ENCODE measurements around the gene EIF5A. TPM values are rescaled to one million over a fixed set of nuclear protein-coding genes. Genes with fewer than 3 reads are reported as not detected.

Gene EIF5A
- total RNA-seq, 4 donors from 2014 or later = 135 to 210 (median 144) TPM

DNA sequence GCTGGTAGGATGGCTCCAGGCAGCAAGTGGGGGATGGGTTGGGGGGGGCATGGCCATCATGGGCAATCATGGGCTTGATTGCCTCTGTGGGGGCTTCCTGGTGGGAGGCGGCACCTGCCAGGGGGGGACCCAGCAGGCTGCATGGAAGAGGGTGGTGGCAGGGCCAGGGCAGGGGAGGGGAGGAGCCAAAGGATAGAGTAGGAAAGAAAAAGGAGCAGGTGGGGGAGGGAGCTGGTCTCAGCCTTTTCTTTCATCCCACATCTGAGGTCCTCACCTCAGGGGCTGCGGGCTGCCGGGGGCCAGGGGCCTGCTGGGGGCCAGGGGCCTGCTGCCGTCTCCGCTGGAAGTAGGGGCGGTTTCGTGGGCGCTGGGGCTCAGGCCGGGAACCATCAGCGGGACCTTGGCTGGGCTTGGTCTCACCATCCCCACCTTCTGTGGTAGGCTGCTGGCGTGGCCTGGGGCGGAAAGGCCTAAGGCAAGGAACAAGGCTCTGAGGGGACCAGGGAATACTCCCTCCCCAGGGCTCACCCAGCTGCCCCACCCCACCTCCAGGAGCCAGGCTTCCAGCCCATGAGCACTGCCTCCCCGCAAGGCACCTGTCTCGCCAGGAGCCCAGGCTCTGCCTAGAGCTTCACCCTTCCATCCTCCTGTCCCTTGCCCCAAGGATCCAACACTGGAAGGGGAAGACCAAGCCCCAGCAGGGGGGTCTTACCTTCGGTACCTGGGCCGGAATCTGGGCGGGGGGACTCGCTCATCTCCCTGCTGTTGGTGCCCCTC is 18.0 kb upstream of the EIF5A start:
- H3K4me1 ChIP-seq = peaks cover 0 to 18% of the 10 kb centered on the region in 2 donors
- no peak for DNase-seq
- 93% methylated on average over 14 to 15 of the region's 18 CpGs for WGBS, 2 donors
- no peaks in the 10 kb centered on the region for H3K36me3 ChIP-seq
- intact Hi-C loops (cut with DNase I) = no loop called here
- no peak overlapping the region for H3K27ac ChIP-seq
- no peak for TF ChIP-seq POLR2A (IDR thresholded peaks at IDR 0.05)
- TF ChIP-seq CTCF (IDR thresholded peaks at IDR 0.05) = no peak
- no peak overlapping the region for H3K4me3 ChIP-seq (replicated peaks in 1 of 3)
- H3K27me3 ChIP-seq = no peaks in the 10 kb centered on the region
- no peaks in the 10 kb centered on the region for H3K9me3 ChIP-seq

DNA sequence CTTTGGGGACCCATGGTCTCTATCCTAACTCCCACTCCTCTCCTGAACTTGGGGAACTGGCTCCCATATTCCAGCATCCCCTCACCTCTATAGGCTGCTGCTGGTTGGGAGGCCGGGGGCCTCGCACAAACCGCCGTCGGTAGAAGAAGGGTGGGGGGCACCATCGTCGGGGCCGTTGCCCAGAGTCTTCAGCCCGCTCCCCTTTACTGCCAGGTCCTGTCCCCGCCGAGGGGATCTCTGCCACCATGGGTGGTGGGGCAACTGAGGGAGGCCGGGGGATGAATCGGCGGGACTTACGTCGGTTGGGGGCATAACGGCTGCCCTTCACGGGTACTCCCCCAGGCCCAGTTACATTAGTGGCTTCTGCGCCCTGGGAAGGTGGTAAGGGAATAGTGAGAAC is 17.3 kb upstream of the EIF5A start:
- WGBS, 2 donors = 95 to 96% methylated on average over 19 of the region's 19 CpGs

DNA sequence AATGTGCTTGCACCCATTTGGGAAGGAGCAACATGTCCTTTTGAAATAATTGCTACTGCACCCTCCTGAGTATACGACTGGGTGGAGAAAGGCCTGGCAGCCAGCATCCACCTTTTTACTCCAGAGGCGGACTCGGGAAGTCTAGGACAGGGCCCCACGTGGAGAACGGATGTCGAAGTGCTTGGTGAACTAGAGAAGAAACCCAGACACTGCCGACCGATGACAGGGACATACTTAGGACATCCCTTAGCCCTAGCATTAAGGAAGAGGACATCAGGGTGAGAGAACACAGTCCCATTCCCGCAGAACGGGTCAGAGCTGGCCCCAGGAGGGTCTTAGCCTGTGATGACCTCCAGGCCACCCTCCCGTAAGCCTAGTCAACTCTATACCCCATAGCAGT is 16.7 kb upstream of the EIF5A start:
- Histone ChIP-seq H3K36me3 (no peaks in the 10 kb centered on the region), H3K4me1 (peaks cover 4 to 25% of the 10 kb centered on the region in 2 donors), H3K9me3 (no peaks in the 10 kb centered on the region), H3K4me3 (replicated peaks in 1 of 3) (no peak overlapping the region), H3K27ac (no peak overlapping the region), H3K27me3 (no peaks in the 10 kb centered on the region)
- no peak for DNase-seq
- intact Hi-C loops (cut with DNase I) = no loop called here
- 81 to 86% methylated on average over 11 of the region's 11 CpGs for WGBS, 2 donors
- TF ChIP-seq POLR2A (IDR thresholded peaks at IDR 0.05) = no peak
- TF ChIP-seq CTCF (IDR thresholded peaks at IDR 0.05) = no peak

More for the DNA sequence above, 17.3 kb upstream of the EIF5A start:
- no peak overlapping the region for H3K4me3 ChIP-seq (replicated peaks in 1 of 3)
- H3K27me3 ChIP-seq = no peaks in the 10 kb centered on the region
- intact Hi-C loops (cut with DNase I) = no loop called here
- no peak overlapping the region for H3K27ac ChIP-seq
- no peaks in the 10 kb centered on the region for H3K9me3 ChIP-seq
- TF ChIP-seq CTCF (IDR thresholded peaks at IDR 0.05) (no peak), POLR2A (IDR thresholded peaks at IDR 0.05) (no peak)
- no peak for DNase-seq
- H3K36me3 ChIP-seq = no peaks in the 10 kb centered on the region
- peaks cover 4 to 25% of the 10 kb centered on the region in 2 donors for H3K4me1 ChIP-seq

DNA sequence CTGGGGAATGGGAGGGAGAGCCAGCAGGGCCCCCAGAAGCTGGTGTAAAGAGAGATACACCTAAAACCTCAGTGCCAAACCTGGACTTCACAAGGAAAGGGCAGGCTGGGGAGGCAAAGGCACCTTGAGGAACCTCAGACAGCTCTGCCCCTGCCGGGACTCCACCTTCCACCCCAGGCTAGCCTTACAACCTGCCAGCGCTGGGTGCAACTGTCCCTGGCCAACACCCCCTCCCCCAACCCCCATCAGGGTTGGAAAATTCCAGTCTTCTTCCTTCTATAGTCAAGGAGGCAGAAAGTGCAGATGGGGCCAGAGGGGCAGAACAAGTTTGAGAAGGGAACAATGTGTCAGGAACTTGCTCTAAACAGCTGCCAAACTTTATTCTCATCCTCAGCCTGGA is 15.2 kb upstream of the EIF5A start:
- peak; percentile 31 to 37 for DNase-seq
- no peaks in the 10 kb centered on the region for H3K27me3 ChIP-seq
- intact Hi-C loops (cut with DNase I) = no loop called here
- H3K27ac ChIP-seq = no peak overlapping the region
- peaks cover 8 to 36% of the 10 kb centered on the region in 2 donors for H3K4me1 ChIP-seq
- H3K4me3 ChIP-seq (replicated peaks in 1 of 3) = no peak overlapping the region
- no peaks in the 10 kb centered on the region for H3K9me3 ChIP-seq
- TF ChIP-seq POLR2A (IDR thresholded peaks at IDR 0.05) (no peak), CTCF (IDR thresholded peaks at IDR 0.05) (no peak)
- H3K36me3 ChIP-seq = no peaks in the 10 kb centered on the region
- 59 to 68% methylated on average over 2 of the region's 2 CpGs for WGBS, 2 donors

DNA sequence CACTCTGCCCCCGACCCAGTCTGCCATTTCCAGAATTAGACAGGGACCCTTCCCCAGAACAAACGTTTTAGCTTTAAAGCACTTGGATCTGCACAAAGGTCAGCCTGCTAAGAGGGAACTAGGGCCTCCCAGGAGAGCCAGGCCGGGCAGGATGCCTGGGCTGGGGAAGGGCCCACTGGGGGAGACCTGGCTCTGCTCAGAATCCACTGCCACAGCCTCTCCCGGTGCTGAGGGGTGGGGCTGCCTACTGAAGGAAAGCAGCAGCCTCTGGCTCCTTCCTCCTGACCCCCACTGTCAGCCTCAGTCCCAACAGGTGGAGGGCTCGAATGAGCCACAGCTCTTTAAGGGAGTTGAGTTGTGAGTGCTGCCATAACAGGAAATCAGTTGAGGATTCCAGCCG is 14.7 kb upstream of the EIF5A start:
- peaks cover 8 to 36% of the 10 kb centered on the region in 2 donors for H3K4me1 ChIP-seq
- TF ChIP-seq CTCF (IDR thresholded peaks at IDR 0.05) (no peak), POLR2A (IDR thresholded peaks at IDR 0.05) (no peak)
- intact Hi-C loops (cut with DNase I) = no loop called here
- H3K9me3 ChIP-seq = no peaks in the 10 kb centered on the region
- peak; percentile 28 to 53 for DNase-seq
- H3K27ac ChIP-seq = no peak overlapping the region
- no peaks in the 10 kb centered on the region for H3K27me3 ChIP-seq
- no peak overlapping the region for H3K4me3 ChIP-seq (replicated peaks in 1 of 3)
- 18 to 20% methylated on average over 6 of the region's 6 CpGs for WGBS, 2 donors
- H3K36me3 ChIP-seq = no peaks in the 10 kb centered on the region

Data from thyroid gland (tissue), 4 donors.